ENCODE results near the gene MMS19.
"Not testable (repeated sequence)": the region's sequence is repeated elsewhere in the genome, so short reads cannot be mapped to it uniquely, and the experiment has no call there.

Gene MMS19

DNA sequence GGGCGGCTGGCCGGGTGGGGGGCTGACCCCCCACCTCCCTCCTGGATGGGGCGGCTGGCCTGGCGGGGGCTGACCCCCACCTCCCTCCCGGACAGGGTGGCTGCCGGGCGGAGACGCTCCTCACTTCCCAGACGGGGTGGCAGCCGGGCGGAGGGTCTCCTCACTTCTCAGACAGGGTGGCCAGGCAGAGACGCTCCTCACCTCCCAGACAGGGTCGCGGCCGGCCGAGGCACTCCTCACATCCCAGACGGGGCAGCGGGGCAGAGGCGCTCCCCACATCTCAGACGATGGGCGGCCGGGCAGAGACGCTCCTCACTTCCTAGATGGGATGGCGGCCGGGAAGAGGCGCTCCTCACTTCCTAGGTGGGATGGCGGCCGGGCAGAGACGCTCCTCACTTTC is 30.7 kb upstream of the MMS19 start:
- FAIRE-seq, result not testable (repeated sequence)

DNA sequence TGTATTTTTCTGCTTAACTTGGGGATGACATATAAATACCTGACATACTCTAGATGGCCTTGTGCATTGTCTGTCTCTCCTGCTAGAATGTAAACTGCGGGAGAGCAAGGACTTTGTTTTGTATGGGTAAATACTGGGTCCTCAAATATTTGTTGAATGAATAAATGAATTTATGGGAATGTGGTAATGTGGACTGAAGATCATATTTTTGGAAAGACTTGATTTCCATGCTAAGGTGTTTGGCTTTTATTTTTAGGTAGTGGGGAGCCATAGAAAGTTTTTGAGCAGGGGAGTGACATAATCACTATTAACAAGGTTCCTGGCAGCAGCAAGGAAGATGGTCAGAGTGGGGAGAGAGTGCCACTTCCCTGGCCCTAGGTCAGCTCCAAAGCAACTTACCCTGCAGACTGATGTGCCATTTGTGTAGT is 27.5 kb upstream of the MMS19 start:
- no peak for FAIRE-seq

DNA sequence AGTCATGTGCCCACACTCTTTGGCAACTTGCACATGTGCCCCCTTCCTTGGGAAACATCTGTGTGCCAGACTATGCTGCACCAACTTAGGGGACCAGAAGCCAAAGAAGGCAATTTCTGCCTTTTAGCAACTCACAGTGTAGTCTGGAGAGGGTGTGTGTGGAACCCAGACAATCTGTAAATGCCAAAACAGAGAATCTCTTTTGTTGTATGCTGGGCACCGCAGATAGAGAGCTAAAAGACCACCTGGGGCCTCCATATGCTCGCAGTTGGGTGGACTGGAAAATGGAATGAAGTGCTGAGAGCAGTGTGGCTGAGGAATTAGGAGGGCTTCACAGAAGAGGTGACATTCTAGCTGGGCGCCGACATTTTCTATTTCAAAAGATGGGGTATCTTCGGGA is 26.9 kb upstream of the MMS19 start:
- no peak for FAIRE-seq

DNA sequence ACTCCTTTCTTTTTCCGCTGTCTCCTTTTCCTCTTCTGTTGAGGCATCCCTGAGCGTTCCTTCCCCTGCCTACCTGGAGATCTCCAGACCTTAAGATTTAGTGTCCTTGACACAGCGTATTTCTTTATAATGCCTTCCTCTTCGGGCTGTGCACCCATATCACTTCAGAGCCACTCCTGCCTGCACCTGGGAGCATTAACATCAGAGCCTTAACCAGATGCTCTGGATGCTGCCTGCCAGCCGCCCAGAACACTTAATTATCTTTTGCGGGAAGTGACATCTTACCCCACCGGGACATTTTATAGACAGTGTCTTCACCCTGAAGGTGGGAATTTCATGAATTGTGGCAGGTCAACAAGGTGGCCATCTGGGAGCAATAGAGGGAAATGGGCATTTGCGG is 24.7 kb upstream of the MMS19 start:
- FAIRE-seq, result no peak

DNA sequence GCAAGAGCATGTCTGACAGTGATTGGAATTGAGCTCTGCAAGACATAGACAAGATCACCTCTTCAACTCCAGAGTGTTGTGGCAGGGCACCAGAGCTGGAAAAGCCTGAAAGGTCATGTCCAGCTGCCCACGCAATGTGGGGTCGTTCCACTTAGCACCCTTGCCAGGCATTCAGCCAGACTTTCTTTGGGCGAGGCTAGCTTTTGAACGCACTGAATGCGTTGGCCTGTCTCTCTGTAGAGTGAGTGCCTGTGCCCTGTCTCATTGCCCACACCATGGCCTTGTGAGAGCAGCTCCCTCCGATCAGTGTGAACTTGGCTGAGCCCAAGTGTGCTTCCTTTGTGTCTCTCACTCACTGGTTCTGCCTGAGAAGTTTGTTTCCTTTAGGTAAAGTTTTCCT is 23.8 kb upstream of the MMS19 start:
- FAIRE-seq, result no peak

DNA sequence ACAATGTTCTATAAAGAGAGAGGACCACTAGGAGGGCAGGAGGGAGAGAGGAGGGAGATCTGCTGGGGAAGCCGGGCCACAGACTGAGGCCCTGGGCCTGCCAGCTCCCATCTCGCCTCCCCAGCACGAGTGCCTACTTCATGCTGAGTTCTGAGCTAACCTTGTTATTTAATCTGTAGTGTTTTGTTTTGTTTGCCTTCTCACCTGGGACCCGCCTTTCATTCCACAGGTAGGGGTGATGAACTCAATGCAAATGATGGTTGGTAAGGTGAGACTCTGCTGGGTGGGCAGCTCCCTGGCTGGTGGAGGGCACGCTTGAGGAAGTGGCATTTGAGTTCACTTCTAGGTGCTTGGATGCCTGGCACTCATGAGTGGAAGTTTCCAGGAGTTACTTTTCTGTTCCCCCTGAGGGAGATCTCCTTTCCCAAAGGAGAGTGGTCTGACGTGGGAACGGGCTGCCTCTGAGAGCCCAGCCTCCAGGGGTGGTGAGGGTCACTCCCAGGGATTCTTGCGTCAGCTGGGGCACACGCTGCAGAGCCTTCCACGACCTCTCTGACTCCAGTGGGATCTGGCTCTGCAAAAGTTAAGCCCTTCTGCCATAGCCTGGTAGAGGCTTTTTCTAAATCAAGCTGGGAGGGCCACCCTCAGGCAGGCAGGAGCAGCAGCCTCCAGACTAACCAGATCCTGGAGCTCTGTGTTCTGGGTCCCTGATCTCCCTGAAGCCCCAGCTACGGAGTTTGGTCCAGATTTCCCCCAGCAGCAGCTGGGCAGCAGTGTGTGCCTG is 22.9 kb upstream of the MMS19 start:
- no peak for FAIRE-seq

DNA sequence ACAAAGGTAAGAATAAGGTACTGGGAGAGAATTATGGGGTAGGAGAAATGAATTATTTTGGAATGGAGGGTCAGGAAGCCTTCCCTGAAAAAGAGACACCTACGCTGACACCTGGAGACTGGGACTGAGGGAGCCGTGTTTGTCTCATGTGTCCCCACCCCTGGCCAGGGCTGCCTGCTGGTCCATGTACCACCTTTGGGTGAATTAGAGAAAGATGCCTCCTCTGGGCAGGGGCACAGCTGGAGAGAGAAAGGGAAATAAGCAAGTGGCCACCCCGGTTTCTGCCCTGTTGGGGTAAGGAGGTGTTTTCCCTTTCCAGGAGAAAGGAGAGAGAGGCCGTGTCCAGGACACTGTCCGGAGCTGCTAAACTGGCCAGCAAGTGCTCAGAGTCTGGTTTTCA is 22.3 kb upstream of the MMS19 start:
- no peak for FAIRE-seq

DNA sequence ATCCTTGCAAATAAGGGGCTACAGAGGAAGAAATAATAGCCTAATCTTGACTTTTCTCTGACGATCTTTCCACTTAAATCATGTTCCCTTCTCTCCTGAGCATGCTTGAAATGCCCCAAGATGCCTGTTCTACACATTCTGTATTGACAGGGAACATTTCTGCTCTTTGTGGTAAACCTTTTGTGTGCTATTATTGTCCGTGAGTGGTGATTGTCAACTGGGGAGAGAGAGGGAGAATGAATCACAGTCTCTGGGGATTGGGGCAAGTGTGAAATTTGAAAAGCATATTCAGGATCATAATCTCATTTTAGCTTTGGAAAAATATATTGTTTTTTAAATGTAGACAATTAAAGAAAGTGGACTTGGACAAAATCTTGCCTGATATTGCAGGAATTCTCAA is 21.1 kb upstream of the MMS19 start:
- FAIRE-seq, result no peak

DNA sequence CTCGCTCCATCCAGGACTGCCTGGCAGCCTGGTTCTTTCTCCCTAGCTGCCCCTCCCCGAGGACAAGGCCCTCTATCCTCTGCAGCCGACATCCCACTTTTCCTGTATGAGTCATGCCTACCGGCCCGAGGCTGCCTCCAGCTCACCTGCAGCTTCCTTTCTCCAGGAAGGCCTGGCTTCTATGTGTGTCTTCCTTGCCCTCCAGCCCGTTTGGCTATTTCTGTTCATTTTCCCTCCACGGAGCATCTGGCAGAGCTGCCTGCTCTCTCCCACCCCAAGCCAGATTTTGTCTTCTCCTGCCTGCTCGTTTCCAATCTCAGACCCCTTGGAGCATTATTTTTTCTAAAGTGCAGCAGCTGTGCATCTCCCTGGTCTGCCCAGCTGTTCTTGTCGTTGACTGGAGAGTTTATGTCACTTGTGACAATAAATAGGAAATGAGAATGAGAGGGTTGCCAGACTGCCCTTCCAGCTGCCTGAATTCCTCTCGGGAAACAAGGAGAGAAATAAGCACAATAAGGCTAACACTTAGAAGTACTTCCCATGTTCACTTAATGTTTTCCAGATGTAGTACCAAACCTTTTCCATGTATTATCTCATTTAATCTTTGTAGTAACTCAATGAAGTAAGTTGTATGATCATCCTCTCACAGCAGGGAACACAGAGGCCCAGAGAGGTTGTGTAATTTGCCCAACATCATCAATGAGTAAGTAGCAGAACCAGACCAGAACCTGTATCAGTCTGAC is 20.2 kb upstream of the MMS19 start:
- no peak for FAIRE-seq

DNA sequence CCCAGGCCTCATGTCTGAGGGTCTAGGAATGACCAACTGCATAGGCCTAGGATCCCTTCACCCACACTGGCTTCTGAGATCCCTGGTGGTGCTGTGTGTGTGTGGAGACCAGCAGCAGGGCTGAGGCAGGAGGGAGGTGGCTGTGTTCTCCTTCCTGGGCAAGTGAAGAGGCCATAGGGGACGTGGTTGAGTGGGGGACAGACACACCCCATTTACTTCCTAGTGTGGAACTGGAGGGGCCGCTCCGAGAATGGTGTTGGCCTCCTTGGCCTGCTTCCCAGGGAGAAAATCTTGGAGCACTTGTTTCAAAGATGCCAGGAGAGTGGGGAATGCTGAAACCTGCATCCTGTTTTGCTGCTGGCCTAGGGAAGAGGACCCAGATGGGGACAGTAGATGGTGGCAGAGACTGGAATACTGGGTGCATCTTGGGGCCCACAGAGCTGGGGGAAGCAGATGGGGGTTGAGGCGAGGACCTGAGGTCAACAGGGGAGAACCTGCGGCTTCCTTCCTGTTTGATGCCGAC is 19.6 kb upstream of the MMS19 start:
- FAIRE-seq, result no peak

DNA sequence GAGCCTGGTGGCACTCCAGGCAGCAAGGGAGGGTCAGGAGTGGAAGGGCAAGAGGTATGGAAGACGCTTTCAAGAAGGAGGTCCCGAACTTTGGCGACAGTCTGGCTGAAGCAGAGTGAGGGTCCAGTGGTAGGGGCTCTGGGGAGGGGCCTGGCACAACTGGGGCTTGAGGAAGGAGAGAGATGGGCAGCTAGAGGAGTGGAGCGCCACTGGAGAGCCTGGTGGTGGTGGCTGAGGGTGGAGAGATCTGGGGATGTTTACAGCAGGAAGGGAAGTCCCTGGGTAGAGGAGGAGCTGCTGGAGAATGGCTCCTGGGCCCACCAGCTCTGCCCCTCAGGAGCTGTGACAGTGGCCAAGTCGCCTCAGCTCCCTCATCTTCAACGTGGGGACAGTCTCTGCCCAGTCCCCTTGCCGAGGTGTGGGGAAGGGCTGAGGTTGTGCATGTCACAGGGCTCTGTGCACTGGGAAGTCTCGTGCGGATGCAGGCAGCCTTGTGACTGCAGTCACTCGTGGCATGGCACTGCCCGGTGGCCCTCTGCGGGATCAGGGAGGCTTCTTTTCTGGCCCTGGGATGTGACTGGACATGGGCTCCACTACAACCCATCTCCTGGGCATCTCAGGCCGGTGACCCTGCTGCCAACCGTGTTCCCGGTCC is 19.0 kb upstream of the MMS19 start:
- FAIRE-seq, result no peak

DNA sequence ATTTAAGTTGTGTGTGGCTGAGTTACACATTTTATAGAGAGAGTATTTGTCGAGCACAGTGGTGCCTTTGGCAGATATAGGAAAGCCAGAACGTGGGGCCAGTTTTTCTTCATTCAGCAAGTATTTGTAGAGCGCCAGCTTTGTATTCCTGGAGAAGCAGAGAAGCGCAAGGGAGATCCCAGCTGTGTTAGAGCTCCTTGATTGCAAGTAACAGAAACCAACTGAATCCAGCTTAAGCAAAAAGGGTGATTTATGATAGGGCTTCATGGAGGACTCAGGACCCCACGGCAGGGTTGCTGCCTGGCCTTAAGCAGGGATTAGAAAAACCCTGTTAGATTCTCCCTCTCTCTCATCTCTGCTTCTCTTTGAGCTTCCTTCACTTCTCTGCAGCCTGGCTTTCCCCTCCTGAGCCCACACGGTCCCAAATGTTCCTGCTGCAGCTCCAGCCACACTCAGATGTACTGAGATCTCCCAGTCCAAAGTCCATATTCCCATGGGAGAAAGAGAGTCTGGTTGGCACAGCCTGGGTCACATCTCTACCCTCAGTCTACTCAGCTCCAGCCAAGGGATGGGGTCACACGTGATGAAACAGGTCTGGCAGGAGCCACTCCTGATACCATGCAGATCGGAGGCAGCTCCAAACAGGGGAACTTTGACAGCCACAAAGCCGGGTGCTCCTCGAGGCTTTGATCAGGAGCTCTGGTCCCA is 17.2 kb upstream of the MMS19 start:
- FAIRE-seq, result no peak

DNA sequence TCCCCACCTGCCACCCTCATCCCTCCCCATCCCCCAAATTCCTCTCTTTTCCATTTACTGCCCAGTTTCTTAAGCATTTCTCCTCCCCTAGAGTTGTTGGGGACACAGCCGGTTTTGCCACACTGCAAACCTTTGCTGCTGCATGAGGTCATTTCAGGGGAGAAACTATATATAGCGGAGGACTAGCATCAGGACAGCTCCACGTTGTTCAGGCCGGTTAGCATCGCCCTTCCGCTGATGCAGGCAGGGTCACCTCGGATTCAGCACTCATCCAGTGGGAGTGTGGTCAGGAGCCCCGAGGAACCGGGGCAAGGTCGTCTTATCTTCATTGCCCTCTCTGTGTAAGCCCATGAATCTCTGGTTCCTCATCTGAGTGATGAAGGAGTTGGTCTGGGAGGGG is 16.1 kb upstream of the MMS19 start:
- FAIRE-seq, result no peak

DNA sequence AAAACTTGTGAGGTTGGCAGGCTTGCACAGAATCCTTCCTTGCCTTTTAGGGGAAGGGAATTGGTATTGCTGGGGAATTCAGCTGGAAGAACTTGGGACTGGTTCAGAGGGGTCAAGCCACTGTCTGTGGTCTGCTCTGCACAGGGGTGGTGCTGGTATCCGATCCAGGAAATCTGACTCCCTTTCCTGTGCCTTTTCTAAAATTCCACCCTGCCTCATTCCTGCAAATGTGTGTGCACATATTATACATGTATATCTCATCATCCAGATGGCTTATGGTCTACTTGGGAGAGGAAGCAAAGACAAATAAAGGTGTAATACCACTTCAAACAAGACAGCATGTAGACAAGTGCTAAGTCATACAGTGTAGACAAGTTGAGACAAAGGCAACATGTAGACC is 14.8 kb upstream of the MMS19 start:
- no peak for FAIRE-seq

DNA sequence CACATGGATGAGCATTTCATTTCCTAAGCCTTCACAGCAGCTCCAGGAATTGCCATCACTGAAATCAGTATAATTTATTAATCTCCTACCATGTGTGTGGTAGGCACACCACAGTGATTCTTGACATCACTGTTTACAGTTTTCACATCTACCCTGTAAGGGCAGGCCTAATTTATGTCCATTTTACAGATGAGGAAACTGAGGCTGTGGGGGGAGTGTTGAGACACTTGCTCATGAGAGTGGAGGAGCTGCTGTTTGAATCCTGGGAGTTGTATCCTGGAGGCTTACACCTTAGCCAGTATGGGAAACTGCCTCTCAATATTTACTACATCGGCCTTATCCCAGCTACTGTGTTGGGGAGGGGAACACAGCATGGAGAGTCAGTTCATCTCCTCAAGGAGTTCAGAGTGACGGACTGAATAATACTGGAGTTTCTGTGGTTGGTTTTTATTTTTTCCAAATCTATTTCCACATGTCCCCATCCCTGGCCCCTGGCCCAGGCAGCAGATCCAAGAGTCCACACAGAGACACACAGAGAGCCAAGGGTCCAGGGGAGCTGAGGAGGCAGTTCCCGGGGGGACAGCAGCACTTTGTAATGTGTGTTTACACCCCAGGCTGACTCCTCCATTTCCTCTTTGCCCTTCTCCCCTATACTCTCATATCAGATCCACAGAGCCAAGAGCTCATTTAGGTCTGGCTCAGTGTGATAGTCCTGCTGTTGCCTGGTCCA is 13.7 kb upstream of the MMS19 start:
- no peak for FAIRE-seq

DNA sequence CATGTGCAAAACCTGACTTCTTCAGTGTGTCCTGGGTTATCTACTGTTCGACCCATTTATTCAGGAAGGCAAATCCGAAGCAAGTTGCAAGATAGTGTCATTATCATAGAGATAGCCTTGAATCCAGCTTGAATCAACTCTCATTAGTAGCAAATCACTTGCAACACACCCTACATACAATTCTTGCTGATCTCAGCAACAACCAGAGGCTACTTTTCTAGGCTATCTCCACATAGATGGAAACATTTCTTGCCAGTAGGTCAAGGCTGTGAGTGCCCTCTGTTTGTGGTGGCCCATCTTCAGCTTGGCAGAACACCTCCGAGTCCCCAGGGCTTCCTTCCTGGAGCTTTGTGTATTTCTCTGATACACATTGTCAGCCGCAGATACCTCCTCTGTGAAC is 12.5 kb upstream of the MMS19 start:
- FAIRE-seq, result no peak

DNA sequence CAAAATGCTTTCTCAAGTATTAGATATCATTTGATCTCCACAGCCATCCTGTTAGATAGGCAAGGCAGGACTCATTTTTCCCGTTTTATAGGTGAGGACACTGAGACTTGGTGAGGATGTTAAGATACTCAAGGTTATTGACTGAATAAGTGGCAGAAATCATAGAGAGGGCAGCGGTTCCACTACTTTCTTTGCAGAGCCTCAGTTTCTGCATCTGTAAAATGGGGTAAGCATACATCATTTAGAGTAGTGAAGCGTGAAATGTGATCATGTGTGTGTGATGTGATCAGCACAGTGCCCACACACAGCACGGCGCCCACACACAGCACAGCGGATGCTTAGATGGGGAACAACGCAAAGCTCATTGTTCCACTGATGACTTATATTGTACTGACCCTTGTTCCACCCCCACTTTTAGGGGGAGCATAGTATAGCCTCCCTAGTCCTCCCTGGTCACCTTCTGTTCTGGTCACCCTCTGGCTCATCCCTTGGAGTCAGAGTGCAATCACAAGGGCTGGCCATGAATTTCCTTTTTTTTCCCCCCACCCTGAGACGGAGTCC is 11.0 kb upstream of the MMS19 start:
- FAIRE-seq, result no peak

DNA sequence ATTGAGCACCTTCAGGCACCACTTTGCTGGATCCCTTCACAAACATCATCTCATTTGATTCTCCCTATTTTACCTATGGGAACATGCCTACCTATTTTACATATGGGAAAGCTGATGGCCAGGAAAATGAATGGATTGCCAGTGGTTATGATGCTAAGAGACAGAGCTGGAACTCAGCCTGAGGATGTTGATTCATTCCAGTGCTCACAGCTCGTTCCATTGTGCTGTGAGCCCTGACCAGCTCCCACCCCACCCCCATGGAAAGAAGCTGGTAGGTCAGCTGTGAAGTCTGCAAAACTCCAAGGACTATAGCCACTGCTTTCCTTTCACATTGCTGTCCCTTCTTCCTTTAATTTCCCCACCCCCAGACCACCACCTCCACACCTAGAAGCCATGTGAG is 10.1 kb upstream of the MMS19 start:
- FAIRE-seq, result no peak

DNA sequence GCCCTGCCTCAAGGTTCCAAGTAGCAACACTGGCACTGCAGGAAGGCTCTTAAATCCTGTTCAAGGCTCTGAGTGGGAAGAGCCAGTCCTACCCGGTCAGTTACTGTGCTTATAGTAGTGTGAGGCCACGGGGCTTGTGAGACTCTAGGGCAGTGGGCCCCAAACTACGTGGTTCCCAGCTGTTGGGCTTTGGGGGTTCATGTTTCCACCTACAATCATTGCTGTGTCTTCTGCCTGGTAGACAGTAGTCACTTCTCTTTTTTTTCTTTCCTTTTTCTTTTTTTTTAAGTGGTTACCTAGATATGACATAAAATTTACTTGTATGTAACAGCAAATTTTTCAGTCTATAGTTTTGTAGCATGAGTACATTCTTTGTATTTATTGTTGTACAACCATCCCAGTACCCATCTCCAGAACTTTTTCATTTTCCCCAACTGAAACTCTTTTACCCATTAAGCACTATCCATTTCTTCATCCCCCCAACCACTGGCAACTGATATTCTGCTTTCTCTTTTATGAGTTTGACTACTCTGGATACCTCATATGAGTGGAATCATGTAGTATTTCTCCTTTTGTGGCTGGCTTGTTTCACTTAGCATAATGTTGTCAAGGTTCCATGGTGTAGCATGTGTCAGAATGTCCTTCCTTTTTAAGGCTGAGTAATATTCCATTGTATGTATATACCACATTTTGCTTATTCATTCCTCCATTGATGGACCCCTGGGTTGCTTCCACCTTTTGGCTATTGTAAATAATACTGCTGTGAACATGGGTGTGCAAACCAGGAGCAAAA is 8.2 kb upstream of the MMS19 start:
- FAIRE-seq, result no peak

DNA sequence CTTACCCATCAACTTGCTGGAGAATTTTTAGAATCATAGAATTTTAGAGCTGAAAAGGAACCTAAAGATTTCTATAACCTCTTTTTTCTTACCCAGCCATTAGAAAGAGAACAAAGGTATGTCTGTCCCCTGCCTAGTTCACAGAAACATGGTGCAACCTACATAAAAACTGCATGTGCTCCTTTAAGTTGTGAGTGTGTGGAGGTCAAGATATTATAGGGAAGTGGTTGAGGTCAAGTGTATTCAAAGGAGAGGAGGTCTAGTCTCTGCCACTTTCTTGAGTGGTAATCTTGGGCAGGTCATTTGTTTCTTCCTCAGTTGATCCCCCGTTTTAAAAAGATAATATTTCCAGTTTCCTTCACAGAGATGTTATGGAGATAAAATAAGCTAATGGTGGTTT is 6.9 kb upstream of the MMS19 start:
- FAIRE-seq, result no peak

DNA sequence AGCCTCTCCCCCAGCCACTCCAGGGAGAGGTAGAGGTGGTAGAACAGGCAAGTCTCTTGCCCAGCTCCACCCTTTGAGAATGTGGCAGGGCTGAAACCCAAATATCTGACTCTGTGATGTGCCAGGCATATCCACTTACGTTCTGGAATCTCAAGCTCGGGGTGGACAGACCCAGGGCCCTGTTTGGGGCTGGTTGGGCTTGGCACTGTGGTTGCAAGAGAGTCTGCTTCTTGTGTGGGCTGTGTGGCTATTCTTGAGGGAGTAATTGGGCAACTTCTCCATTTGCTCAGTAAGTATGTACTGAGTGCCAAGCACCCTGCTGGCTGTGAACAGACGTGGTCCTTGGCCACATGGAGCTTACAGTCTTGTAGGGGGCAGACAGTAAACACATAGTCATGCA is 5.2 kb upstream of the MMS19 start:
- no peak for FAIRE-seq

All from endometrium (tissue), 2 donors.